SK-N-SH (cell line): ENCODE data around the gene CHRM1. TPM values are rescaled to one million over a fixed set of nuclear protein-coding genes. Genes with fewer than 3 reads are reported as not detected.
A peak's percentile ranks its signal among the peaks of the same experiment; 100 is the strongest.

ENCODE experiments used
- CTCF ChIA-PET: fragments of 300-600, 350-600 bp; formaldehyde crosslinking; extraction: SDS; loops from one replicate; lab custom pipeline; 2021; lab: Yijun Ruan, JAX
- POLR2A ChIA-PET: fragments of 350-600 bp; sonication (Branson Sonifier 250); formaldehyde crosslinking; extraction: SDS; loops from one replicate; lab custom pipeline; 2020; ENCODE audit warnings: antibody characterized with exemption, inconsistent platforms; lab: Yijun Ruan, JAX
- DNase-seq: peaks from one replicate; pipeline ENCODE4 v3.0.0; 2012
- H2AFZ ChIP-seq: fragments of 200-600 bp; sonication (generic); 2 replicates; pipeline ENCODE4 v1.8.1; 2016; ENCODE audit warnings: antibody characterized with exemption, mild to moderate bottlenecking, low read depth
- H3F3A ChIP-seq: fragments of 200-600 bp; sonication (generic); replicated peaks from 2 replicates; pipeline ENCODE3; 2016; ENCODE audit warnings: antibody characterized with exemption, mild to moderate bottlenecking; ENCODE audit not compliant: insufficient read depth
- H3K27ac ChIP-seq, 2 experiments: fragments of 200-500 bp in 1 of 2; fragments of 200-600 bp in 1 of 2; sonication (Bioruptor generic) in 1 of 2; sonication (generic), shearing (Covaris generic) in 1 of 2; 2 replicates each; pipeline versions ENCODE4 v1.5.1 to v1.6.1; 2014 to 2016; ENCODE audit warnings: low read depth in 2 of 2, inconsistent platforms in 1 of 2, low read length in 1 of 2, mild to moderate bottlenecking in 1 of 2, mixed read lengths in 1 of 2
- H3K27me3 ChIP-seq: fragments of 200-600 bp; sonication (generic), shearing (Covaris generic); 2 replicates; pipeline ENCODE4 v1.6.1; 2016; ENCODE audit warnings: mixed run types; ENCODE audit not compliant: insufficient read depth
- H3K36me3 ChIP-seq, 2 experiments: fragments of 200-500 bp in 1 of 2; fragments of 200-600 bp in 1 of 2; sonication (Bioruptor generic) in 1 of 2; sonication (generic) in 1 of 2; replicated peaks in 1 of 2; 2 replicates each; pipeline versions ENCODE3 to v1.5.1; 2014 to 2016; ENCODE audit warnings: low read length in 1 of 2, mild to moderate bottlenecking in 1 of 2; ENCODE audit not compliant: insufficient read depth in 2 of 2, control insufficient read depth in 1 of 2
- H3K4me1 ChIP-seq, 2 experiments: fragments of 200-500 bp in 1 of 2; fragments of 200-600 bp in 1 of 2; sonication (Bioruptor generic) in 1 of 2; sonication (generic), shearing (Covaris generic) in 1 of 2; 2 replicates each; pipeline versions ENCODE4 v1.5.1 to v1.6.1; 2014 to 2016; ENCODE audit warnings: low read depth in 1 of 2, low read length in 1 of 2, mixed run types in 1 of 2; ENCODE audit not compliant: insufficient read depth in 2 of 2, control insufficient read depth in 1 of 2
- H3K4me2 ChIP-seq: fragments of 200-600 bp; sonication (generic), shearing (Covaris generic); 2 replicates; pipeline ENCODE4 v1.6.1; 2017; ENCODE audit warnings: mixed run types
- H3K4me3 ChIP-seq, 2 experiments: fragments of 200-500 bp in 1 of 2; fragments of 200-600 bp in 1 of 2; sonication (Bioruptor generic) in 1 of 2; sonication (generic), shearing (Covaris generic) in 1 of 2; 2 replicates each; pipeline versions ENCODE4 v1.5.1 to v1.8.1; 2014 to 2016; ENCODE audit warnings: low read depth in 2 of 2, inconsistent platforms in 1 of 2, low read length in 1 of 2, mild to moderate bottlenecking in 1 of 2, mixed read lengths in 1 of 2, moderate library complexity in 1 of 2
- H3K79me2 ChIP-seq: fragments of 200-600 bp; sonication (generic); 2 replicates; pipeline ENCODE4 v1.8.1; 2017; ENCODE audit warnings: mild to moderate bottlenecking; ENCODE audit not compliant: insufficient read depth
- H3K9ac ChIP-seq: fragments of 200-600 bp; sonication (generic); 2 replicates; pipeline ENCODE4 v1.6.1; 2017; ENCODE audit warnings: mixed run types
- H3K9me2 ChIP-seq: fragments of 200-600 bp; sonication (generic); 2 replicates; pipeline ENCODE4 v1.6.1; 2017; ENCODE audit warnings: mixed run types
- H3K9me3 ChIP-seq: fragments of 200-600 bp; sonication (generic); 2 replicates; pipeline ENCODE4 v1.6.1; 2017; ENCODE audit warnings: mixed run types, mild to moderate bottlenecking, moderate library complexity
- H4K20me1 ChIP-seq: fragments of 200-600 bp; sonication (generic); 2 replicates; pipeline ENCODE4 v1.6.1; 2017; ENCODE audit warnings: mild to moderate bottlenecking, mixed run types; ENCODE audit not compliant: insufficient read depth
- CHD2 ChIP-seq: fragments of 150-350 bp; IDR thresholded peaks from 2 replicates; pipeline ENCODE4 v1.6.1; 2018; ENCODE audit warnings: low read length; ENCODE audit not compliant: partially characterized antibody
- EP300 ChIP-seq, 2 experiments: IDR thresholded peaks; 2 replicates each; pipeline versions ENCODE4 v1.4.0 to v1.6.1; 2012; ENCODE audit warnings: borderline replicate concordance in 1 of 2, low read depth in 1 of 2, low read length in 1 of 2
- FOXJ3 ChIP-seq: sonication (generic); formaldehyde crosslinking; IDR thresholded peaks from 2 replicates; pipeline ENCODE4 v1.5.1; 2020; ENCODE audit warnings: mild to moderate bottlenecking, missing genetic modification reagents
- GABPA ChIP-seq: IDR thresholded peaks from 2 replicates; pipeline ENCODE4 v1.4.0; 2012; ENCODE audit warnings: low read depth, mild to moderate bottlenecking
- MEF2A ChIP-seq: IDR thresholded peaks from 2 replicates; pipeline ENCODE4 v1.4.0; 2012; ENCODE audit warnings: low read depth, borderline replicate concordance
- MXI1 ChIP-seq: IDR thresholded peaks from 2 replicates; pipeline ENCODE4 v1.6.1; 2012; ENCODE audit warnings: mild to moderate bottlenecking, low read depth, low read length, improper control_type of control experiment
- NFIC ChIP-seq: IDR thresholded peaks from 2 replicates; pipeline ENCODE4 v1.4.0; 2012; ENCODE audit warnings: borderline replicate concordance
- NRF1 ChIP-seq: IDR thresholded peaks from 2 replicates; pipeline ENCODE4 v1.6.1; 2012; ENCODE audit warnings: low read depth, mild to moderate bottlenecking, low read length
- RAD21 ChIP-seq: IDR thresholded peaks from 2 replicates; pipeline ENCODE4 v1.6.1; 2012; ENCODE audit warnings: mild to moderate bottlenecking, low read length
- RCOR1 ChIP-seq: fragments of 150-350 bp; IDR thresholded peaks from 2 replicates; pipeline ENCODE4 v1.6.1; 2017; ENCODE audit warnings: antibody characterized with exemption, low read length
- RFX5 ChIP-seq: IDR thresholded peaks from 2 replicates; pipeline ENCODE4 v1.6.1; 2012; ENCODE audit warnings: mild to moderate bottlenecking, improper control_type of control experiment, low read length
- RXRA ChIP-seq: IDR thresholded peaks from 2 replicates; pipeline ENCODE4 v1.4.0; 2012; ENCODE audit warnings: low read depth, mild to moderate bottlenecking, borderline replicate concordance
- SMC3 ChIP-seq: IDR thresholded peaks from 2 replicates; pipeline ENCODE4 v1.6.1; 2012; ENCODE audit warnings: low read depth, low read length, improper control_type of control experiment
- TEAD4 ChIP-seq: IDR thresholded peaks from 2 replicates; pipeline ENCODE4 v1.4.0; 2012; ENCODE audit warnings: mild to moderate bottlenecking, borderline replicate concordance; ENCODE audit not compliant: insufficient read depth
- YY1 ChIP-seq: IDR thresholded peaks from 2 replicates; pipeline ENCODE4 v1.4.0; 2012; ENCODE audit warnings: low read depth, mild to moderate bottlenecking
- WGBS: methylation state at CpG from one replicate; pipeline ENCODE4 v1.1.6; 2017; ENCODE audit warnings: low lambda C conversion rate; 5-methylcytosine and 5-hydroxymethylcytosine counted together
- polyA plus RNA-seq, 3 experiments: library from polyadenylated mRNA; depleted of rRNA; stranded (reverse); fragments of >200 nt; gene quantifications; 2 replicates each; pipeline ENCODE4 v1.2.3, GENCODE V29; 2012
- TF ChIP-seq, protein P1 (sequence below): IDR thresholded peaks from 2 replicates; pipeline ENCODE4 v1.4.0; 2012; ENCODE audit warnings: low read depth, borderline replicate concordance
- TF ChIP-seq, protein P2 (sequence below): IDR thresholded peaks from 2 replicates; pipeline ENCODE4 v1.4.0; 2012; ENCODE audit warnings: low read depth, borderline replicate concordance
- TF ChIP-seq, protein P3 (sequence below): IDR thresholded peaks from 2 replicates; pipeline ENCODE4; 2012
- TF ChIP-seq, protein P4 (sequence below): fragments of 150-350 bp; IDR thresholded peaks from 2 replicates; pipeline ENCODE4 v1.6.1; 2017; ENCODE audit warnings: antibody characterized with exemption, low read length, low read depth, borderline replicate concordance
- TF ChIP-seq, protein P5 (sequence below): fragments of 200-600 bp; sonication (generic); IDR thresholded peaks from 2 replicates; pipeline ENCODE4 v1.6.1; 2017; ENCODE audit warnings: antibody characterized with exemption, mild to moderate bottlenecking, moderate library complexity

Gene CHRM1
- polyA plus RNA-seq, 1 of the 3 experiments (the other 2 are of a cell fraction): not detected

GRCh38 chr11:62879235-62879978 lies 41.8 kb downstream of the CHRM1 start:
- Histone ChIP-seq H3K4me3 (peak overlapping the region in 1 of 2 experiments; percentile 91; a peak in 2 of 4 replicates), H3K79me2 (peaks cover 48% of the 10 kb centered on the region), H3K4me1 (peaks cover 32% of the 10 kb centered on the region in 2 experiments), H3K9me2 (no peaks in the 10 kb centered on the region), H3K9ac (peak overlapping the region; percentile 99; the same call in 1 of the 2 replicates), H3K27ac (peak overlapping the region; percentile 94 to 98), H3K36me3 (peaks cover 20 to 30% of the 10 kb centered on the region in 2 experiments), H3F3A (peaks cover 28% of the 10 kb centered on the region), H3K4me2 (peak overlapping the region; percentile 94), H3K27me3 (no peaks in the 10 kb centered on the region), H2AFZ (peak overlapping the region; percentile 57; the same call in 1 of the 2 replicates), H3K9me3 (no peaks in the 10 kb centered on the region), H4K20me1 (peaks cover 18% of the 10 kb centered on the region)
- CTCF ChIA-PET: interaction anchor here (0.7 to 9.5 kb wide), 5 partner anchors 18 to 139 kb away, joined by 3 to 76 read pairs (median 3); no protein-coding TSS in a partner anchor
- DNase-seq: no peak
- 79% methylated on average over 7 of the region's 7 CpGs for WGBS
- TF ChIP-seq GABPA: no peak
- TF ChIP-seq SMC3: no peak
- TF ChIP-seq, protein P1, sequence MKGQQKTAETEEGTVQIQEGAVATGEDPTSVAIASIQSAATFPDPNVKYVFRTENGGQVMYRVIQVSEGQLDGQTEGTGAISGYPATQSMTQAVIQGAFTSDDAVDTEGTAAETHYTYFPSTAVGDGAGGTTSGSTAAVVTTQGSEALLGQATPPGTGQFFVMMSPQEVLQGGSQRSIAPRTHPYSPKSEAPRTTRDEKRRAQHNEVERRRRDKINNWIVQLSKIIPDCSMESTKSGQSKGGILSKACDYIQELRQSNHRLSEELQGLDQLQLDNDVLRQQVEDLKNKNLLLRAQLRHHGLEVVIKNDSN: no peak
- TF ChIP-seq RCOR1: no peak
- POLR2A ChIA-PET: interaction anchor here (0.6 to 2.2 kb wide), 3 partner anchors 10 to 152 kb away, joined by 3 to 11 read pairs (median 4); partner anchors contain the start of gene HNRNPUL2

DNA sequence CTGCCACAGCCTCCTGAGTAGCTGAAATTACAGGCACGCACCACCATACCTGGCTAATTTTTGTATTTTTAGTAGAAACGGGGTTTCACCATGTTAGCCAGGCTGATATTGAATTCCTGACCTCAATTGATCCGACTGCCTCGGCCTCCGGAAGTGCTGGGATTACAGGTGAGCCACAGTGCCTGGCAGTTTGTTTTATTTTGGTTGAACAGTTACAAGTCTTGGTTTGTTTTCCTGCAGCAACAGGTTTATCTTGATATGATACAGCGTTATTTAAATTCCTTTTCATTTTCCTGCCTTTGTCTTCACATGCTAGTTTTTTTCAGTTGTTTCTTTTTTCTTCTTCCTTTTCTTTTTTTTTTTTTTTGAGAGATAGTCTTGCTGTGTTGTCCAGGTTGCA lies 44.5 kb downstream of the CHRM1 start:
- H3K27me3 ChIP-seq: no peaks in the 10 kb centered on the region
- peaks cover 27% of the 10 kb centered on the region for H3F3A ChIP-seq
- DNase-seq: no peak
- H3K4me2 ChIP-seq: no peak overlapping the region
- TF ChIP-seq, protein P2, sequence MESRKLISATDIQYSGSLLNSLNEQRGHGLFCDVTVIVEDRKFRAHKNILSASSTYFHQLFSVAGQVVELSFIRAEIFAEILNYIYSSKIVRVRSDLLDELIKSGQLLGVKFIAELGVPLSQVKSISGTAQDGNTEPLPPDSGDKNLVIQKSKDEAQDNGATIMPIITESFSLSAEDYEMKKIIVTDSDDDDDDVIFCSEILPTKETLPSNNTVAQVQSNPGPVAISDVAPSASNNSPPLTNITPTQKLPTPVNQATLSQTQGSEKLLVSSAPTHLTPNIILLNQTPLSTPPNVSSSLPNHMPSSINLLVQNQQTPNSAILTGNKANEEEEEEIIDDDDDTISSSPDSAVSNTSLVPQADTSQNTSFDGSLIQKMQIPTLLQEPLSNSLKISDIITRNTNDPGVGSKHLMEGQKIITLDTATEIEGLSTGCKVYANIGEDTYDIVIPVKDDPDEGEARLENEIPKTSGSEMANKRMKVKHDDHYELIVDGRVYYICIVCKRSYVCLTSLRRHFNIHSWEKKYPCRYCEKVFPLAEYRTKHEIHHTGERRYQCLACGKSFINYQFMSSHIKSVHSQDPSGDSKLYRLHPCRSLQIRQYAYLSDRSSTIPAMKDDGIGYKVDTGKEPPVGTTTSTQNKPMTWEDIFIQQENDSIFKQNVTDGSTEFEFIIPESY: no peak
- TF ChIP-seq EP300 (IDR thresholded peaks at IDR 0.05; ENCODE audit: borderline replicate concordance in 1 of 2, low read depth in 1 of 2, low read length in 1 of 2) (no peak), YY1 (no peak), RXRA (no peak), FOXJ3 (CRISPR knock-in tag) (no peak), RAD21 (no peak), TEAD4 (no peak), NRF1 (no peak), SMC3 (no peak), NFIC (no peak), RFX5 (no peak), MEF2A (no peak), GABPA (no peak), MXI1 (no peak), CHD2 (no peak)
- TF ChIP-seq, protein P3, sequence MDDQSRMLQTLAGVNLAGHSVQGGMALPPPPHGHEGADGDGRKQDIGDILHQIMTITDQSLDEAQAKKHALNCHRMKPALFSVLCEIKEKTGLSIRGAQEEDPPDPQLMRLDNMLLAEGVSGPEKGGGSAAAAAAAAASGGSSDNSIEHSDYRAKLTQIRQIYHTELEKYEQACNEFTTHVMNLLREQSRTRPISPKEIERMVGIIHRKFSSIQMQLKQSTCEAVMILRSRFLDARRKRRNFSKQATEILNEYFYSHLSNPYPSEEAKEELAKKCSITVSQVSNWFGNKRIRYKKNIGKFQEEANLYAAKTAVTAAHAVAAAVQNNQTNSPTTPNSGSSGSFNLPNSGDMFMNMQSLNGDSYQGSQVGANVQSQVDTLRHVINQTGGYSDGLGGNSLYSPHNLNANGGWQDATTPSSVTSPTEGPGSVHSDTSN: no peak
- TF ChIP-seq, protein P4, sequence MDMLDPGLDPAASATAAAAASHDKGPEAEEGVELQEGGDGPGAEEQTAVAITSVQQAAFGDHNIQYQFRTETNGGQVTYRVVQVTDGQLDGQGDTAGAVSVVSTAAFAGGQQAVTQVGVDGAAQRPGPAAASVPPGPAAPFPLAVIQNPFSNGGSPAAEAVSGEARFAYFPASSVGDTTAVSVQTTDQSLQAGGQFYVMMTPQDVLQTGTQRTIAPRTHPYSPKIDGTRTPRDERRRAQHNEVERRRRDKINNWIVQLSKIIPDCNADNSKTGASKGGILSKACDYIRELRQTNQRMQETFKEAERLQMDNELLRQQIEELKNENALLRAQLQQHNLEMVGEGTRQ: no peak
- TF ChIP-seq, protein P5, sequence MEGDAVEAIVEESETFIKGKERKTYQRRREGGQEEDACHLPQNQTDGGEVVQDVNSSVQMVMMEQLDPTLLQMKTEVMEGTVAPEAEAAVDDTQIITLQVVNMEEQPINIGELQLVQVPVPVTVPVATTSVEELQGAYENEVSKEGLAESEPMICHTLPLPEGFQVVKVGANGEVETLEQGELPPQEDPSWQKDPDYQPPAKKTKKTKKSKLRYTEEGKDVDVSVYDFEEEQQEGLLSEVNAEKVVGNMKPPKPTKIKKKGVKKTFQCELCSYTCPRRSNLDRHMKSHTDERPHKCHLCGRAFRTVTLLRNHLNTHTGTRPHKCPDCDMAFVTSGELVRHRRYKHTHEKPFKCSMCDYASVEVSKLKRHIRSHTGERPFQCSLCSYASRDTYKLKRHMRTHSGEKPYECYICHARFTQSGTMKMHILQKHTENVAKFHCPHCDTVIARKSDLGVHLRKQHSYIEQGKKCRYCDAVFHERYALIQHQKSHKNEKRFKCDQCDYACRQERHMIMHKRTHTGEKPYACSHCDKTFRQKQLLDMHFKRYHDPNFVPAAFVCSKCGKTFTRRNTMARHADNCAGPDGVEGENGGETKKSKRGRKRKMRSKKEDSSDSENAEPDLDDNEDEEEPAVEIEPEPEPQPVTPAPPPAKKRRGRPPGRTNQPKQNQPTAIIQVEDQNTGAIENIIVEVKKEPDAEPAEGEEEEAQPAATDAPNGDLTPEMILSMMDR: no peak
- H3K36me3 ChIP-seq: peaks cover 0 to 3% of the 10 kb centered on the region in 2 experiments
- H3K9me3 ChIP-seq: no peaks in the 10 kb centered on the region
- no peaks in the 10 kb centered on the region for H3K9me2 ChIP-seq
- ChIA-PET CTCF (interaction anchor here (0.7 to 2.6 kb wide), 2 partner anchors 14 to 90 kb away, joined by 3 to 13 read pairs; partner anchors contain the start of gene TMEM179B), POLR2A (interaction anchor here (1.6 kb wide), 1 partner anchor 35 kb away, joined by 6 read pairs; no protein-coding TSS in a partner anchor)
- peaks cover 13 to 14% of the 10 kb centered on the region in 2 experiments for H3K4me1 ChIP-seq
- H3K79me2 ChIP-seq: peaks cover 21% of the 10 kb centered on the region
- no peak overlapping the region for H2AFZ ChIP-seq
- no peaks in the 10 kb centered on the region for H4K20me1 ChIP-seq
- no peak overlapping the region for H3K9ac ChIP-seq
- no peak overlapping the region for H3K27ac ChIP-seq
- 94% methylated on average over 6 of the region's 6 CpGs for WGBS
- no peak overlapping the region for H3K4me3 ChIP-seq
